Measurements from ENCODE around the gene PDE1C. TPM values are rescaled to one million over a fixed set of nuclear protein-coding genes. Genes with fewer than 3 reads are reported as not detected.

PDE1C gene
- not detected for total RNA-seq
- polyA plus RNA-seq, result not detected

- POLR2A ChIA-PET (ENCODE audit: partially characterized antibody), result no interaction called here
- CTCF ChIA-PET (ENCODE audit: partially characterized antibody), result no interaction called here
Observed at GRCh38 chr7:32070406-32071360, at the start of gene PDE1C. Gene PDE1C, minus strand, starts transcription at chr7:32070407.

DNA sequence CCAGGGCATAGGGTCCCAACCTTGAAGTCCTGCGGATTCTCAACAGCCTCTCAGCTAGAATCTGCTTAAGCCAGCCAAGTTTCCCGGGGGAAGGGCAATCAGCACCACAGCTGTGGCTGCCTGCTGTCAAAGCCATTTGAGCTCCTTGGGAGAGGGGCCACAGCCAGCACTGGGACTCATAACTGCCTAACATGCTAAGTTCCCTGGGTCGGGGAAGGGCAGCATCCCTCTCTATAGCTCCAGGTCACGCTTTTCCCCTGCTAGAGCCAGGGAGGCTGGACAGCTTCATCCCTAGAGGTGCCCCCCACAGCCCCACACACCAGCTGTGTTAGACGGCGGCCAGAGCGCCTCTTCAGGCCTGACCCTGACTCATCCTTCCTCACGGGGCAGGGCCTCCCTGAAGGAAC, 49.6 kb upstream of the PDE1C start:
- no peaks in the 10 kb centered on the region for H3K9me3 ChIP-seq (ENCODE audit: control insufficient read depth in 1 of 2, low read length in 2 of 2)
- no peak overlapping the region for H3K27ac Mint-ChIP-seq
- ChIA-PET CTCF (ENCODE audit: partially characterized antibody) (no interaction called here), POLR2A (ENCODE audit: partially characterized antibody) (no interaction called here)
- H3K4me1 Mint-ChIP-seq, result no peaks in the 10 kb centered on the region
- peaks cover 0 to 25% (median 17%) of the 10 kb centered on the region in 8 donors for H3K9me3 Mint-ChIP-seq
- H3K4me1 ChIP-seq (ENCODE audit: insufficient read depth, low read length), result no peaks in the 10 kb centered on the region
- H3K36me3 ChIP-seq (ENCODE audit: insufficient read depth, low read length), result no peaks in the 10 kb centered on the region
- no peaks in the 10 kb centered on the region for H3K36me3 Mint-ChIP-seq
- H3K4me3 ChIP-seq (ENCODE audit: low read length in 2 of 2), result no peak overlapping the region
- H3K27ac ChIP-seq (ENCODE audit: low read depth, low read length), result no peak overlapping the region
- intact Hi-C loops (cut with micrococcal nuclease), result no loop called here
- no peaks in the 10 kb centered on the region for H3K27me3 Mint-ChIP-seq
- H3K4me3 Mint-ChIP-seq, result no peak overlapping the region
- no peak for DNase-seq
- H3K27me3 ChIP-seq (ENCODE audit: insufficient read depth, low read length), result no peaks in the 10 kb centered on the region

More at GRCh38 chr7:32070406-32071360, at the start of gene PDE1C:
- Mint-ChIP-seq H3K27ac (no peak within 1 kb of the TSS), H3K27me3 (peaks cover 8% of the 10 kb centered on the region in 2 donors), H3K4me1 (peaks cover 0 to 1% (median 0%) of the 10 kb centered on the region in 4 donors), H3K4me3 (no peak within 1 kb of the TSS), H3K9me3 (peaks cover 0 to 9% (median 2%) of the 10 kb centered on the region in 8 donors), H3K36me3 (no peaks in the 10 kb centered on the region)
- Histone ChIP-seq H3K9me3 (ENCODE audit: control insufficient read depth in 1 of 2, low read length in 2 of 2) (no peaks in the 10 kb centered on the region), H3K27me3 (ENCODE audit: insufficient read depth, low read length) (no peaks in the 10 kb centered on the region), H3K4me1 (ENCODE audit: insufficient read depth, low read length) (no peaks in the 10 kb centered on the region), H3K36me3 (ENCODE audit: insufficient read depth, low read length) (no peaks in the 10 kb centered on the region), H3K4me3 (ENCODE audit: low read length in 2 of 2) (no peak within 1 kb of the TSS), H3K27ac (ENCODE audit: low read depth, low read length) (no peak within 1 kb of the TSS)
- DNase-seq, result no peak
- intact Hi-C loops (cut with micrococcal nuclease), result no loop called here

GRCh38 chr7:32117837-32118236, 47.6 kb upstream of the PDE1C start:
- Histone ChIP-seq H3K9me3 (ENCODE audit: control insufficient read depth in 1 of 2, low read length in 2 of 2) (no peaks in the 10 kb centered on the region), H3K4me3 (ENCODE audit: low read length in 2 of 2) (no peak overlapping the region), H3K27me3 (ENCODE audit: insufficient read depth, low read length) (no peaks in the 10 kb centered on the region), H3K4me1 (ENCODE audit: insufficient read depth, low read length) (no peaks in the 10 kb centered on the region), H3K36me3 (ENCODE audit: insufficient read depth, low read length) (no peaks in the 10 kb centered on the region), H3K27ac (ENCODE audit: low read depth, low read length) (no peak overlapping the region)
- H3K4me3 Mint-ChIP-seq, result no peak overlapping the region
- ChIA-PET CTCF (ENCODE audit: partially characterized antibody) (no interaction called here), POLR2A (ENCODE audit: partially characterized antibody) (no interaction called here)
- H3K36me3 Mint-ChIP-seq, result no peaks in the 10 kb centered on the region
- no peaks in the 10 kb centered on the region for H3K27me3 Mint-ChIP-seq
- no peak overlapping the region for H3K27ac Mint-ChIP-seq
- intact Hi-C loops (cut with micrococcal nuclease), result no loop called here
- no peak for DNase-seq
- no peaks in the 10 kb centered on the region for H3K4me1 Mint-ChIP-seq
- peaks cover 0 to 22% (median 11%) of the 10 kb centered on the region in 8 donors for H3K9me3 Mint-ChIP-seq

DNA sequence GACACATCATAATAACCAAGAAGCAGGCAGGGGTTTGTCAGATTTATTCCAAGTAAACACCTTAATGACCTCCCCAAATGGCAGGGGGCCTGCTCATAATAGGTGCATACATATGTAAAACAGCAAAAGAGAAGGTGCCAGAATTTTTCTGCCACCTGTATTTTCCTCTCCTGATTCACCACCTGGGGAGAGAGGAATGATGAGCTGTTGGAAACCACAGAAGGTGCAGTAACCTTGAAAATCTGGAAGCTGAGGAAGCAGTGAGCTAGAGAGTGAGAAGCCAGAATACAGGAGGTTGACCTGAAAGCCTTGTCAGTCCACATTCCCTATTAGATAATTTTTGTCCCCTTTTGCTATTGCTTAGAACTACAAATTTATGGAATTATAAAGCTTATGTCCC, 46.2 kb upstream of the PDE1C start:
- Mint-ChIP-seq H3K27ac (no peak overlapping the region), H3K36me3 (no peaks in the 10 kb centered on the region), H3K4me1 (no peaks in the 10 kb centered on the region), H3K4me3 (no peak overlapping the region), H3K9me3 (peaks cover 0 to 28% (median 13%) of the 10 kb centered on the region in 8 donors), H3K27me3 (no peaks in the 10 kb centered on the region)
- no peak for DNase-seq
- no peak overlapping the region for H3K4me3 ChIP-seq (ENCODE audit: low read length in 2 of 2)
- no peaks in the 10 kb centered on the region for H3K9me3 ChIP-seq (ENCODE audit: control insufficient read depth in 1 of 2, low read length in 2 of 2)
- H3K27ac ChIP-seq (ENCODE audit: low read depth, low read length), result no peak overlapping the region
- CTCF ChIA-PET (ENCODE audit: partially characterized antibody), result no interaction called here
- intact Hi-C loops (cut with micrococcal nuclease), result no loop called here
- POLR2A ChIA-PET (ENCODE audit: partially characterized antibody), result no interaction called here
- no peaks in the 10 kb centered on the region for H3K4me1 ChIP-seq (ENCODE audit: insufficient read depth, low read length)
- no peaks in the 10 kb centered on the region for H3K36me3 ChIP-seq (ENCODE audit: insufficient read depth, low read length)
- no peaks in the 10 kb centered on the region for H3K27me3 ChIP-seq (ENCODE audit: insufficient read depth, low read length)

DNA sequence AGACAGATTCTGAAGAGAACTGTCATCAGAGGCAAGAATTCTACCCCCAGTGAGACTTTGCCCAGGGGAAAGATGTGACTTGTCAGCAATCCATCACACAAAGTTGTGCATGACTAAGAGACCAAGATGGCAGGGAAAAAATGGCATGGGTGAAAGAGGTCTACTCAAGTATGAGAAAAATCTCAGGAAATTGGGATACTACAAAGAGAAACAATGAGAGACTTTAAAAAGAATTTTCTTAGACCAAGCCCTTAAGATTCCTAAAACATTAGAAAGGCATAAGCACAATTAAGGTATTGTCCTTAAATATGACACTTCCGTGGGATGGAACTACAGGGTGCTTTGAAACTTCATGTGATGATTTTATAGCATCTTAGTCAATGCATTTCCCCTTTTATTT, 45.6 kb upstream of the PDE1C start:
- H3K4me3 ChIP-seq (ENCODE audit: low read length in 2 of 2), result no peak overlapping the region
- H3K4me1 ChIP-seq (ENCODE audit: insufficient read depth, low read length), result no peaks in the 10 kb centered on the region
- Mint-ChIP-seq H3K4me3 (no peak overlapping the region), H3K36me3 (no peaks in the 10 kb centered on the region), H3K4me1 (no peaks in the 10 kb centered on the region), H3K27ac (no peak overlapping the region), H3K27me3 (no peaks in the 10 kb centered on the region), H3K9me3 (peaks cover 0 to 28% (median 13%) of the 10 kb centered on the region in 8 donors)
- ChIA-PET CTCF (ENCODE audit: partially characterized antibody) (no interaction called here), POLR2A (ENCODE audit: partially characterized antibody) (no interaction called here)
- no peak for DNase-seq
- H3K9me3 ChIP-seq (ENCODE audit: control insufficient read depth in 1 of 2, low read length in 2 of 2), result no peaks in the 10 kb centered on the region
- intact Hi-C loops (cut with micrococcal nuclease), result no loop called here
- H3K36me3 ChIP-seq (ENCODE audit: insufficient read depth, low read length), result no peaks in the 10 kb centered on the region
- no peaks in the 10 kb centered on the region for H3K27me3 ChIP-seq (ENCODE audit: insufficient read depth, low read length)
- no peak overlapping the region for H3K27ac ChIP-seq (ENCODE audit: low read depth, low read length)

GRCh38 chr7:32108651-32109050, 38.4 kb upstream of the PDE1C start:
- no peak overlapping the region for H3K27ac Mint-ChIP-seq
- Histone ChIP-seq H3K27me3 (ENCODE audit: insufficient read depth, low read length) (no peaks in the 10 kb centered on the region), H3K4me1 (ENCODE audit: insufficient read depth, low read length) (no peaks in the 10 kb centered on the region), H3K9me3 (ENCODE audit: control insufficient read depth in 1 of 2, low read length in 2 of 2) (no peaks in the 10 kb centered on the region), H3K4me3 (ENCODE audit: low read length in 2 of 2) (no peak overlapping the region), H3K36me3 (ENCODE audit: insufficient read depth, low read length) (no peaks in the 10 kb centered on the region), H3K27ac (ENCODE audit: low read depth, low read length) (no peak overlapping the region)
- H3K36me3 Mint-ChIP-seq, result no peaks in the 10 kb centered on the region
- POLR2A ChIA-PET (ENCODE audit: partially characterized antibody), result no interaction called here
- no peaks in the 10 kb centered on the region for H3K4me1 Mint-ChIP-seq
- no peak overlapping the region for H3K4me3 Mint-ChIP-seq
- H3K27me3 Mint-ChIP-seq, result no peaks in the 10 kb centered on the region
- H3K9me3 Mint-ChIP-seq, result peaks cover 0 to 39% (median 22%) of the 10 kb centered on the region in 8 donors
- CTCF ChIA-PET (ENCODE audit: partially characterized antibody), result no interaction called here
- intact Hi-C loops (cut with micrococcal nuclease), result no loop called here
- no peak for DNase-seq

DNA sequence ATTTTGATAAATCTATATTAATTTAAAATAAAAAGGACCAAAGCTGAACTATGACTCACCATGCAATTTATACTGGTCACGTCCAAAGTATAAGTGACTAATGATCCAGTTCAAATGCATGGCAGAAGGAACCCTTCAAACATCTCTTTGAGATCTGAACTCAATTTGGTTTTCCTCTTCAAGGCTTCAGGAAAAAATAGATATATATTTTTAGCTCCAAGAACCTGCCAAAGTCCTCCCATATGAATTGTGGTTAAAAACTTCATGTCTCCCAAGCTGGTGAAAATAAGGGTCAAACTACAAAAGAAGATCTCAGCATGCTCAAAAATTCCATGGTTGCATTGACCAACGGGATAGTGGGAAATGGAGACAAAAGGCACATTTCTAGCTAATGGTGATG, 34.6 kb upstream of the PDE1C start:
- Mint-ChIP-seq H3K4me1 (no peaks in the 10 kb centered on the region), H3K27me3 (no peaks in the 10 kb centered on the region), H3K36me3 (no peaks in the 10 kb centered on the region), H3K9me3 (peaks cover 3 to 24% (median 12%) of the 10 kb centered on the region in 8 donors), H3K27ac (no peak overlapping the region), H3K4me3 (no peak overlapping the region)
- Histone ChIP-seq H3K27me3 (ENCODE audit: insufficient read depth, low read length) (no peaks in the 10 kb centered on the region), H3K4me1 (ENCODE audit: insufficient read depth, low read length) (no peaks in the 10 kb centered on the region), H3K9me3 (ENCODE audit: control insufficient read depth in 1 of 2, low read length in 2 of 2) (no peaks in the 10 kb centered on the region), H3K27ac (ENCODE audit: low read depth, low read length) (no peak overlapping the region), H3K36me3 (ENCODE audit: insufficient read depth, low read length) (no peaks in the 10 kb centered on the region), H3K4me3 (ENCODE audit: low read length in 2 of 2) (no peak overlapping the region)
- intact Hi-C loops (cut with micrococcal nuclease), result no loop called here
- DNase-seq, result no peak
- ChIA-PET POLR2A (ENCODE audit: partially characterized antibody) (no interaction called here), CTCF (ENCODE audit: partially characterized antibody) (no interaction called here)
